Measurements from ENCODE around the gene IRX6.

Gene IRX6

DNA sequence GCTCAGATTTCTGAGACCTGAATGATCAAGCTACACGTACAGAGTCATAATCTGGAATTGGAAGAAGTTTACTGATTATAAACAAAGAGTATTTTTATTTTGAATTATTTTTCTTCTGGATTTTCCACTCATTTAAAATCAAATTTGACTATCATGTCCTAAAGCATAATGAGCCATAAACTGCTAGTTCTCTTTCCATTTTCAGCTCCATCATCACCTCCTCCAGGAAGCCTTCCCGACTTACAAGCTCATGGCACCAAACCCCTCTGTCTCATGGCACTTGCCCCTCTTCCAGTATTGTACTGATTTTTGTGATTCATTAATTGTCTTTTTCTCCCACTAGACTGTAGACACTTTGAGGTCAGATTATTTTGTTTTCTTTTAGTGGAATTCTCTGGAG lies 35.9 kb downstream of the IRX6 start:
- in situ Hi-C loops (cut with MboI; ENCODE audit: low sequenced_read_pairs) = no loop called here

DNA sequence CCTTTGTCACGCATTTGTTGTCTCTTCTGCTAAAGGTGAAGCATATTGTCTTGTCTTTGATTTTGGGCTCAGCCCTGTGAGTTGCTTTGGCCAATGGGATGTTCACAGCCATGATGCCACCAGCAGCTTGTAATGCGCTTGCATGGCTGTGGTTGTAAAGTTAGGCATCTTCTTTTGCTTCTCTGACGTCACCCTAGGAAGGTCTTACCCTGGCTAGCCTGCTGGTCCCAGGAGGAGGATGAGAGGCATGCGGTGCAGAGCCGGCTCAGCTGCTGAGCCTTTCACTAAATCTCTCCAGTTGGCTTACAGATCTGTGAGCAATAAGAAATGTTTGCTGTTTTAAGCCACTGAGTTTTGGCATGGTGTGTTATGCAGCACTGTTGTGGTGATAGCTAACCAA lies 40.8 kb downstream of the IRX6 start:
- in situ Hi-C loops (cut with MboI; ENCODE audit: low sequenced_read_pairs) = no loop called here

DNA sequence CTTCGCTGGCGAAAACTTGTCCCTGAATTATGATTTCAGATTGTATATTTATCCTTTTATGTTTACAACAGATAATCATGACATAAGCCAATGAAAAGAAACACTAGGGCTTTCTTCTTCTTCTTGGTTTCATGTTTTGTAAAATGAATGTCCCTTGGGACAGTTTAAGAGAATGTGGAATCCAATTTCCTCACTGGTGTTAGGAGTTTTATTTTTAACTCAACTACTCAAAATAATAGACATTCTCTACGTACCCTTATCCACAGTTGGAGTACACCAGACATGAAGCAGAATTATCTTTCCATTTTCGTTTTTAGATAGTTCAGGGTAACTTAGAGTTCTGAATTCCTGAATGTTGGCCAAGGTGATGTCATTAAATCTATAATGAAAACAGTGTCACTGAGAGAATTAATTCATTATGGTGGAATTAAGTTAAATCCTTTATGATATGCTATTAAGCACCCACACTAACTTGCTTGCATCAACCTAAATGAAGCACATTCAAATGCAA lies 43.4 kb downstream of the IRX6 start:
- in situ Hi-C loops (cut with MboI; ENCODE audit: low sequenced_read_pairs) = no loop called here

DNA sequence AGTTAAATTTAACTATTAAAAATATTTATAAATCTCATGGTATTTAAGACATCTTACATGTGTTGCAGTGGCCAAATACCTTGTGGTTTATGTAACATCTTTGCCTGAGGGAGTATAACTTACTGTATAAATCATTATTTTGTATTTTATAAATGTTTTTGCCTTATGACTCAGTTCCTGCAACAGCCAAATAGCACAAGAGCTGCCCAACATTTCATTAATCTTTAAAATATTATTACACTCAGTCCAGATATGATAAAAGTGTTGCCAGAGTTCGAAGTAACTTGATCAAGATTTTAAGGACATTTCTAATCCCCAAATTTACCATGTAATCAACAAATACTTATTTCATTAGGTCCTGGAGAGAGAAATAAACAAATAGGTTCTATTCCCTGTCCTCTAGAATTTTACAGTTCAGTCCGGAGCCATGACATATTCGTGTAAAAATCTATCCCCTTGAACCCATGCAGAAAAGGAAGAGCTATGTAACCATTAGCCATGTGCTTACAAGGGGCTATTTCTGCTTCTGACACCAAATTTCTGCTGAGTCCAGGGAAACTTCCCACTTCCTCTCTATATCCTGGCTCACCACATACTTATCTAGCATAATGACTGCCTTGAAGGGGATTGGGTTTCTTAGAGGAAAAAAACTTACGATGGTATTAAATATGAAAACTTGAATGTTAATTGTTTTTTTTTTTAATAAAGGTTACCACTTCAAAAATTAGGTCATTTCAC lies 44.0 kb downstream of the IRX6 start:
- in situ Hi-C loops (cut with MboI; ENCODE audit: low sequenced_read_pairs) = no loop called here

DNA sequence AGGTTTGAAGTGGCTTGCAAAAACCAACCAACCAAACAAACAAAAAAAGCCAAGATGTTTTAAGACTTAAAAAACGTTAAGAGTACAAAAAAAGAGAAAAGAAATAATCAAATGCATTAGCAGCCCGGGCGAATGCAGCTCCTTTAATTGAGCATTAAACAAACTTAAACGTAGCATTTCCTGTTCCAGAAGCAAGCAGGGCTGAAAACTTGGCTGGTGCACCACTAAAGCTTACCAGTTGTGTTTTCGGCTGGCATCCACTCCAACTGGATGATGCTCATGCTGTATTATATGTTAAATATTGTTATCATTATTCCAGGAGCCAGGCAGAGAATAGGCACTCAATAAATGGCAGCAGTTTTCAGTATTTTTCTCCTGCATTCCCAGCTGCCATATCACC lies 45.1 kb downstream of the IRX6 start:
- in situ Hi-C loops (cut with MboI; ENCODE audit: low sequenced_read_pairs) = no loop called here

DNA sequence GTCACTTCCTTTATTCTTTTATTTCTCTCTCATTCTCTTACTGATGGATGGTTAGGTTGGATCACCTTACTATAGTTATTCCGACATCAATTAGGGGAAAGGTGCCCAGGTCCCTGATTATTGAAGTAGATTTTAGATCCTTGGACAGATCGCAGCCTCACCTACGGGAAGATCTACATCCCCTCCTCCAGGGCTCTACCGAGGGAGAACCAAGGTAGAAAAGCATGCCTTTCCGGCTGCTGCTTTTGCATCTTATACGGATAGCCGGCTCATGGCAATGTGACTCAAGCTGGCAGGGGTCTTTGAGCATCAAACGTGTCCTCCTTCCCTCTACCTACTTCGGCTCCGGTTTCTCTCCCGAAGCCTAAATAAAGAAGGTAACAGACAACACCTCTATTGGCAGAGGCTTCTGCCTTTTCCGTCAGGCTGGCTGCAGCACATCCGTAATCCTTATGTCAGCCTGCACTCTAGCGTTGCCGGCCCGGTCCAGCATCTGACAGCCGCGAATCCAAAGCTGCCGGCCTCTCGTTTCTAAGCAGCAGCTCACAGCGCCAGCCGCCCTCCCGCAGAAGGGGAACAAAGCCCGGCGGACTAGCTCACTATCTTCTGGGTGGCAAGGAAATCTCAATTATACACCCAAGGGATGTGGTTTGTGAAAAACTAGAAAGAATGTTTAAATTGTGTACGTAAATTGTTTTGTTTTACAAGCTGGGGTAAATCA lies 46.9 kb downstream of the IRX6 start:
- in situ Hi-C loops (cut with MboI; ENCODE audit: low sequenced_read_pairs) = no loop called here

DNA sequence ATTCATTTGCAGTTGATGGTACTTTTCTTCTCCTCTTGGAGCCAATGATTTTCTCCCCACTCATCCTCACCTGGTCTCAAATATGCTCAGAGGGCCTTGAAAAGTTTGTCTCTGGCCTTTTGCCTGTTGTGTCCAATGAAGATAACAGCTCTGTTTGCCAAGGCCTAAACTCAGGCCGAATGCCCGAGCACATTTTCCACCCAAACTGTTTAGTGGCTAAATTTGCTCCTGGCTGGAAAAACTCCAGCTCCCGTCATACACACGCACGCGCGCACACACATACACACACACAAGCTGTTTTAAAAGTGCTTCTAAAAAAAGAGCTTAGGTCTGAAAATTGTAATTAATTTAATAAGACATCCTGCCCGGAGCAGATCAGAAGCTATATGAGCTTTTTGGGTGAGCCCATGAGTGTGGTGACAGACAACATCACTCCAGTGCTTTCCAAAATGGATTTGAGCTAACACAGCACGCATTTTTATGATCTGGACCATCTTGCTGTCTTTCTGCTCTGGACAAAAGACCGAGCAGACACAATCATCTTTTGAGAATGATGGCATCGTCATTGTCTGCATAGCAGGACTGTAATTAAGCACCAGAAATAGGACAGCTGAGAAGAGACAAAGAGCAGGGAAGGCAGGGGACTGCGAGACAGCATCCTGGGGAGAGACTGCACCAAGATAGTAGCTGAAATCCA lies 48.9 kb downstream of the IRX6 start:
- in situ Hi-C loops (cut with MboI; ENCODE audit: low sequenced_read_pairs) = no loop called here

DNA sequence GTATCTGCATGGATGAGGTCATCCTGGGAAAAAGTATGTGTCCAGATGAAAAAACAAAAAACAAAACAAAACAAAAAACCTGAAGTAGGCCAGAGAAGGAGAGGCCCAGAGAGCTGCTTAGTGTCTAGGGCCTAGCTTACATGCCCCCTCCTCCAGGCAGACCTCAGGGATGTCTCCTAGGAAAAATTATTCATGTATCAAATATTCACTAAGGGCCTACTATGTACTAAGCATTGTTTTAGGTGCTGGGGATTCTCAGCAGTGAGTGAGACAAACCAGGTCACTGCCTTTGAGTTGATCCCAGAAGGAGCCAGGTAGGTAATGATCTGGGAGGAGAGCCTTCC lies 49.5 kb downstream of the IRX6 start:
- in situ Hi-C loops (cut with MboI; ENCODE audit: low sequenced_read_pairs) = no loop called here

DNA sequence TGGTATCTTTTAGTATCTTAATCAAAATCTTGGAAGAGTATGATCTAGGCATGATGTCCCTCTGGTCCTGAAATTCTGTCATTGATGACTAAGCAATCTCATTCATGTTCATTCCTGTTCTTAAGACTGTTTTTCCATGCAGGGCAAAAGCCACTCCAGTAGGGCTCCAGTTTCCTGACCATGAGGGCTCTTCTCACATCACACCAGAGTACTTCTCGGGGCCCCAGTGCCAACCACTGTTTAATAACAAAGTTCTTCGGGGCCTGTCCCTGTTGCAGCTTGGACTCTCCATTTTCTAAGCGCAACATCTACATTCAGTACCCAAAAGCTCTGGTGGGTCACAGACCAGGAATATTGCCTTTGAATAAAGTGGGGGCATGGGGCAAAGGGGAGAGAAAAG lies 52.0 kb downstream of the IRX6 start:
- in situ Hi-C loops (cut with MboI; ENCODE audit: low sequenced_read_pairs) = no loop called here

DNA sequence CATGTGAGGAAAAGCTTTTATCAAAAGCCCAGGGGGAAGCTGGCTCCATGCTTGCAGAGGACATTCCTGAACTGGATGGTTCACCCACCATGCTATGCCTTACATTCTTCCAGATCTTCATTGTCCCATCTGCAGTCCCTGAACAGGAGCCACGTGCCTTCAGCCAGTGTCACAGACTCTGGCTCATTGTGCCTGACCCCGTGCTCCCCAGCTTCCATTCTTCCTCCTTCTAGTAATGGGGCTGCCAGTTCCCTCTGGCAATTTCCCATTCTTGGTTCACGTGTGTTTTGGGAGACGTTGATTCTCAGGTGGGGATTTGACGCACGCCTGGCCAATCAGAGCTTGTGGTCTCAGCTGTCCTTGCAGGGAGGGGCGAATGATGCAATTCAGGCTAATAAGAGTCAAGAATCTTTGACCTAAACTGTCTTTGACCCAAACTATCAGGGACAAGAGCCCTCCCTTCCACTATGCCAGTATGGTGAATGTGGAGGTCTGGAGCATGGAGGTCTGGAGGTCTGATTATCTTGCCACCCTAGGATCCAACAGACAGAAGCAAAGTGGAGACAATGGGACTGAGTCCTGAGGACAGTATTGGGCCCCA lies 52.7 kb downstream of the IRX6 start:
- in situ Hi-C loops (cut with MboI; ENCODE audit: low sequenced_read_pairs) = no loop called here

DNA sequence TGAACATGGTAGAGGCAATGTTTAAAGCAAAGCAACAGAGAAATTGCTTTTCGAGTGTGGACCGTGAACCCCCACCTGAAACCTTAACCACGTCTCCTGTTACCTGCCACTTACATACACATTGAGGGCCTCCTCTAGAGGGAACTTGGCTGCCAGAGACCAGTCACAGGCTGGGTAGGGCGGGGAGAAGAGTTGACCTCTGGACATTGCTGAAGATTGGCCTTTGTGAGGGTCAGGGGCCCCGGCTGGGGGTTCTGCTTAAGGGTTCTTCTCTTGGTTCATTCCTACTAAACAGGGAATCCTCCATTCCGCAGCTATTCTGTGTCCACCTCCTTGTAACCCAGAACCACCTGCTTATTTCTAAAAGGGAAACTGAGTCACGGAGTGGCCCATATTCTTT lies 53.8 kb downstream of the IRX6 start:
- in situ Hi-C loops (cut with MboI; ENCODE audit: low sequenced_read_pairs) = no loop called here

DNA sequence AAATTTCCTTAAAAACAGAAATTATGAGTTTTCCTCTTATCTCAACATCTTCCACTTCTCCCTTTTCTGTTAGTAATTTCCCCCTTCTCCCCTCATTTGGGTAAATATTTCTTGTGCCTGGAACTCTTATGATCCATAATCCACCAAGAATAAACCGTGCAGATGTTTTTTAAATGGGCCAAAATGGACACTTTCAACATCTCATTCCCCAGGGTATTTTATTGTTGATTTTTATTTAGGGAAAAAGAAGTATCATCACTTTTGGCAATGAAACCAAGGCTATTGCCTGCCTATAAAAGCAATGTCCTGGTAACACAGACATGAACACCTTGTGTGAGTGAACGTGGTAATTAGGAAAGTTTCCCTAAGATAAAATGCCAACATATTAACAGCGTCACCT lies 54.6 kb downstream of the IRX6 start:
- in situ Hi-C loops (cut with MboI; ENCODE audit: low sequenced_read_pairs) = no loop called here

DNA sequence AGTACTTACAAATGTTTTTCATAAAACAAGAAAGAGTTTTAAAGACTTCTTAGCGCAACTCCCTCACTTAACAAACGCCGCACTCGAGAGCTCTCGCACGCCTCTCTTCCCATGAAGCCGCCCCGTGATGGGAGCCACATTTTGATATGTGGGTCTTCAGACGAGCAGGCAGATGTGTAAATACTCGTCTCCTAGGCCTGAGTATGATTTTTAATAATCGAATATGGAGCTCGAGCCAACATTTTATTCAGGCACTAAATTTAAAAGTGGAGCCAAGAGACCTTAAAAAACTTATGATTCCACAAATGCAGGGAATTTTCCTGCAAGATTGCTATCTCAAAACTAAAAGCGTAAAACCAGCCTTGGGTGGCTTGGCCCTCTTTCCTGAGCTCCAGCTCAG lies 55.4 kb downstream of the IRX6 start:
- in situ Hi-C loops (cut with MboI; ENCODE audit: low sequenced_read_pairs) = no loop called here

DNA sequence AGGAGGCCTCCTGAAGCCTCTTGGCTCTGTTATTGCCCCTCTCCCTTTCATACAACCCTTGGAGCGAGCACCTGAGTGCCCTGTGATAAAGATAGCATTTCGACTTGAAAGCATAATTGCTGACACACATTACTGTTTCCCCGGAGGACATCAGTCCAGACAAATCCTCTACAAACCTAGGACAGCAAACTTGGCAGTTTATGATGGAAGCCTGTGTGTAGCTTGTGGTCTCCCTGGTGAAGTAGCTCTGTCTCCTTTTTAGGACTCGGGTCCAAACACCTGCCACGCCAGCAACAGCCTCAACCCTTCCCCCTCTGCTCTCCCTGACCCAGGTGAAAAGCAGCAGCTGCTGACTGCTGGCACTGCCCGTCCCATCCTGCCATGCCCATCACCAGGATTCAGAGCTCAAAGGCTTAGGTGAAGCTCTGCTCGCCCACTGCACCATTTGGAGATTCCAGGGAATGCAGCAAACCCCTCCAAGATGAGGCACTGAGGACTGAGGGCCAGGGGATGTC lies 55.9 kb downstream of the IRX6 start:
- in situ Hi-C loops (cut with MboI; ENCODE audit: low sequenced_read_pairs) = no loop called here

Data from HL-60/S4 treated with retinoic acid at 250 ng/mL for 4 days and 3 days (cell line).